ENCODE results near the gene BCL2. TPM values are rescaled to one million over a fixed set of nuclear protein-coding genes. Genes with fewer than 3 reads are reported as not detected.

Gene BCL2
- total RNA-seq, 2 donors from 2014 or later, result 14.8 to 38.4 TPM

- Histone ChIP-seq H3K9me3 (no peaks in the 10 kb centered on the region), H3K27ac (no peak overlapping the region), H3K4me1 (replicated peaks) (peaks cover 12% of the 10 kb centered on the region), H3K4me3 (no peak overlapping the region), H3K27me3 (replicated peaks; ENCODE audit: insufficient read depth) (no peaks in the 10 kb centered on the region), H3K36me3 (no peaks in the 10 kb centered on the region)
- TF ChIP-seq POLR2AphosphoS5 (IDR thresholded peaks at IDR 0.05) (no peak), POLR2A (IDR thresholded peaks at IDR 0.05) (no peak), CTCF (IDR thresholded peaks at IDR 0.05) (no peak)
- intact Hi-C loops (cut with DNase I), result no loop called here
- no peak for DNase-seq (ENCODE audit: low spot score)
- 89% methylated on average over 5 of the region's 5 CpGs for WGBS
These were observed 120.5 kb downstream of the BCL2 start for GRCh38 chr18:63198868-63199742.

GRCh38 chr18:63198098-63198760 is 121.3 kb downstream of the BCL2 start:
- intact Hi-C loops (cut with DNase I), result no loop called here

GRCh38 chr18:63197246-63197869 is 122.2 kb downstream of the BCL2 start:
- Histone ChIP-seq H3K27me3 (replicated peaks; ENCODE audit: insufficient read depth) (no peaks in the 10 kb centered on the region), H3K4me1 (replicated peaks) (peaks cover 12% of the 10 kb centered on the region), H3K36me3 (no peaks in the 10 kb centered on the region), H3K27ac (no peak overlapping the region), H3K4me3 (no peak overlapping the region), H3K9me3 (no peaks in the 10 kb centered on the region)
- 68% methylated on average over 8 of the region's 8 CpGs for WGBS
- TF ChIP-seq CTCF (IDR thresholded peaks at IDR 0.05), result no peak
- TF ChIP-seq POLR2A (IDR thresholded peaks at IDR 0.05), result no peak
- no peak for TF ChIP-seq POLR2AphosphoS5 (IDR thresholded peaks at IDR 0.05)
- intact Hi-C loops (cut with DNase I), result no loop called here
- DNase-seq (ENCODE audit: low spot score), result no peak

More at GRCh38 chr18:63198098-63198760, 121.3 kb downstream of the BCL2 start:
- TF ChIP-seq POLR2A (IDR thresholded peaks at IDR 0.05), result no peak
- TF ChIP-seq POLR2AphosphoS5 (IDR thresholded peaks at IDR 0.05), result no peak
- TF ChIP-seq CTCF (IDR thresholded peaks at IDR 0.05), result no peak
- no peak for DNase-seq (ENCODE audit: low spot score)
- H3K36me3 ChIP-seq, result no peaks in the 10 kb centered on the region
- H3K4me1 ChIP-seq (replicated peaks), result peaks cover 12% of the 10 kb centered on the region
- 56% methylated on average over 2 of the region's 2 CpGs for WGBS
- H3K4me3 ChIP-seq, result no peak overlapping the region
- H3K27ac ChIP-seq, result no peak overlapping the region
- H3K27me3 ChIP-seq (replicated peaks; ENCODE audit: insufficient read depth), result no peaks in the 10 kb centered on the region
- H3K9me3 ChIP-seq, result no peaks in the 10 kb centered on the region

GRCh38 chr18:63195326-63196159 is 124.0 kb downstream of the BCL2 start:
- no peak for TF ChIP-seq CTCF (IDR thresholded peaks at IDR 0.05)
- no peak for TF ChIP-seq POLR2AphosphoS5 (IDR thresholded peaks at IDR 0.05)
- TF ChIP-seq POLR2A (IDR thresholded peaks at IDR 0.05), result no peak
- no peak for DNase-seq (ENCODE audit: low spot score)
- Histone ChIP-seq H3K4me1 (replicated peaks) (peaks cover 8% of the 10 kb centered on the region), H3K9me3 (no peaks in the 10 kb centered on the region), H3K36me3 (no peaks in the 10 kb centered on the region), H3K4me3 (no peak overlapping the region), H3K27ac (no peak overlapping the region), H3K27me3 (replicated peaks; ENCODE audit: insufficient read depth) (no peaks in the 10 kb centered on the region)
- WGBS, result 54% methylated on average over 4 of the region's 4 CpGs
- intact Hi-C loops (cut with DNase I), result no loop called here

Data from prostate gland (tissue), 2 donors.